HG02885 (cell line): ENCODE results near the gene CSN1S1.

ENCODE experiments used
- ATAC-seq: cut with Tn5 transposase; IDR thresholded peaks from one replicate; pipeline ENCODE4 v1.9.1; 2021; ENCODE audit warnings: mild to moderate bottlenecking; ENCODE audit not compliant: unreplicated experiment, poor library complexity

The CSN1S1 gene

DNA sequence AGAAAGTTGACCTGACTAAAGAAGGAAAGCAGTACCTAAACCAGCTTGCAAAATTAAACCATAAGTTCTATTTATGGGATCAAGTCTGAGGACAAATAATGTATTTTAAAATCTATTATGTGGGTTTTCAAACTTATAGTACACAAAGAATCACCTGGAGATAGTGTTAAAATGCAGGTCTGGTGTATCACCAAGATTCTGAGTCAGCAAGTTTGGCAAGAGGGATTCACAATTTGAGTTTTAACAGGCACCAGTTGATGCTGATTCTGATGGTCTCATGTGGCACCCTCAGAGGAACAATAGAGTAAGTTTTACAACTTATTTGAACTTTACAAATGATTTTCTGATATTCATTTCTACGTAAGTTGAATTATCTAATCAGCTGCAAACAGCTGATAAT lies 55.8 kb downstream of the CSN1S1 start:
- ATAC-seq: no peak

DNA sequence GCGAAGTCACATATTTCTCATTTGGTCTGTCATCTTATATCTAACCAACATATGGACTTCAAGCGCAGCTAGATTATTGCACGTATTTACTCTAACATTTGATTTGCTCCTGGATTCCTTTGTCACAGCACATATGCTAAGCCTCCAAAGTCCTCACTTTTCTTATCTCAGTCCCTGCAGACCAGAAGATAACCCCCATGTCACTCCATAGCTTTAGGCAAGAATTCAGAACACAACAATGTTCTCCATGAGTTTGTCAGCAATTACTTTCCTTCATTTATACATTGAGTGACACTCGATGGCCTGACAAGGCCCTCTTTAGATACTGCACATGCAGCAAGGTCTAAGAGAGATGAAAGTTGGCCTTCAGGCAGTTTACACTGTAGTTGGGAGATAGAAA lies 60.1 kb downstream of the CSN1S1 start:
- ATAC-seq: no peak

DNA sequence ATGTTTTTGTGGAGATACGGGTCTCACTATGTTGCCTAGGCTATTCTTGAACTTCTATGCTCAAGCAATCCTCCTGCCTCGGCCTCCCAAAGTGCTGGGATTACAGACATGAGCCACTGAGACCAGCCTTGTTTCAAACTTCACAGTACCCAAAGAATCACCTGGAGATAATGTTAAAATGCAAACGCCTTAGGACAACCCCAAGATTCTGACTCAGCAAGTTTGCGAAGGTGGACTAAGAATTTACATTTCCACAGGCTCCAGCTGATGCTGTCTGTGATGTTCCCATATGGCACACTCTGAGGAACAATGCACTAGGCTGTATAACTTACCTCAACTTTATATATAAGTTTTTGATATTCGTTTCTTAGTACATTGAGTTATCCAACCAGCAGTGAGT lies 63.9 kb downstream of the CSN1S1 start:
- no peak for ATAC-seq

DNA sequence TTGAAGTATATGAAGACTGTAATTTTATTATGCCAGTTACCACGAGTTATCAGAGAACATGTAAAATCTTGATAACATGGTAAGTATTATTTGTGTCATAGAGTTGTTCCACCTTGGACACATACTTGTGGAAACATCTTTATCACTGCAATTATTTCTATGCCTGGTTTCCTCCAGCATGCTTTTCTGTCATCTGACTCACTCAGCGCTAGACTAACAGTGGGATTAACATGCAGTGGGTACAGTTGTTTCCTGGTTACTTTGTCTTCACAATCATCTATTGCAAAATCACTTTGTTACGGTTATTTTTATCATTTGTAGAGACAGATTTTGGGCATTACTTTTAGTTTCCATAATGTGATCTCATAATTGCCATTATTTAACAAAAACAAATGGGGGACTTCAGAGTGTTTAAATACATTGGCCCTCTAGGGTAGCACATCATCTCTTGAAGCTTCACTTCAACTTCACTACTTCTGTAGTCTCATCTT lies 64.7 kb downstream of the CSN1S1 start, which contains the start of gene STATH:
Gene STATH, plus strand, starts transcription at position 441 of the 491 bp plus-strand sequence. CDS start 2,472 bp downstream, outside the sequence.
- ATAC-seq: no peak
